Measurements from ENCODE around the gene CAMSAP1. TPM values are rescaled to one million over a fixed set of nuclear protein-coding genes. Genes with fewer than 3 reads are reported as not detected.

CAMSAP1 gene
- total RNA-seq, 2 experiments from 2014 or later, result 30.4 to 33.0 TPM

DNA sequence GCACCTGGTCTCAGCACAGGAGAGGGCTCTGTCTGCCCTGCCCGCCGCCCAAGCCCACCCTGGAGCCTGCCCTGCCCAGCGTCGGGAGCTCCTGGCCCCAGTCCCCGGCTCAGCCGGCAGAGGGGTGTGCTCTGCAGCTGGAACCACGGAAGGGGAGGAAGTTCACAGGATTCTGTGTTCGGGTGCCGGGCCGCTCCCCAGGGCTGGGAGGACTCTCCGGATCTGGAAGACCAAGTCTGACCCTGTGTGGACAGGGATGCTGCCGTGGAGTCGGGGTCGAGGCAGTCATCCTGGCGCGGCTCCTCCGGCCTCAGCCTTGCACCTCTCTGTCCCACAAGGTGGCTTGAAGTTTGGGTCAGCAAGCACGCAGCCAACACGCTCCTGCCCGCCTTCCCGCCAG lies 126.7 kb downstream of the CAMSAP1 start:
- no peaks in the 10 kb centered on the region for H3K9me2 ChIP-seq (ENCODE audit: insufficient read depth, low read length)
- DNase-seq (ENCODE audit: low spot score), result no peak
- H4K20me1 ChIP-seq (ENCODE audit: insufficient read depth, low read length), result no peaks in the 10 kb centered on the region
- POLR2A ChIA-PET, result interaction anchor here (0.7 kb wide), 1 partner anchor 539 kb away, joined by 3 read pairs; no protein-coding TSS in a partner anchor
- H3K36me3 ChIP-seq (ENCODE audit: insufficient read depth, low read length), result no peaks in the 10 kb centered on the region
- TF ChIP-seq EZH2phosphoT487 (IDR thresholded peaks at IDR 0.05; ENCODE audit: borderline replicate concordance, low read depth, low read length), result no peak
- TF ChIP-seq, protein P1, sequence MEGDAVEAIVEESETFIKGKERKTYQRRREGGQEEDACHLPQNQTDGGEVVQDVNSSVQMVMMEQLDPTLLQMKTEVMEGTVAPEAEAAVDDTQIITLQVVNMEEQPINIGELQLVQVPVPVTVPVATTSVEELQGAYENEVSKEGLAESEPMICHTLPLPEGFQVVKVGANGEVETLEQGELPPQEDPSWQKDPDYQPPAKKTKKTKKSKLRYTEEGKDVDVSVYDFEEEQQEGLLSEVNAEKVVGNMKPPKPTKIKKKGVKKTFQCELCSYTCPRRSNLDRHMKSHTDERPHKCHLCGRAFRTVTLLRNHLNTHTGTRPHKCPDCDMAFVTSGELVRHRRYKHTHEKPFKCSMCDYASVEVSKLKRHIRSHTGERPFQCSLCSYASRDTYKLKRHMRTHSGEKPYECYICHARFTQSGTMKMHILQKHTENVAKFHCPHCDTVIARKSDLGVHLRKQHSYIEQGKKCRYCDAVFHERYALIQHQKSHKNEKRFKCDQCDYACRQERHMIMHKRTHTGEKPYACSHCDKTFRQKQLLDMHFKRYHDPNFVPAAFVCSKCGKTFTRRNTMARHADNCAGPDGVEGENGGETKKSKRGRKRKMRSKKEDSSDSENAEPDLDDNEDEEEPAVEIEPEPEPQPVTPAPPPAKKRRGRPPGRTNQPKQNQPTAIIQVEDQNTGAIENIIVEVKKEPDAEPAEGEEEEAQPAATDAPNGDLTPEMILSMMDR (conservative IDR thresholded peaks at IDR 0.05; ENCODE audit: low read length), result no peak
- CTCF ChIA-PET (ENCODE audit: unreplicated experiment), result no interaction called here
- no peak overlapping the region for H3K4me2 ChIP-seq (ENCODE audit: low read length)
- H3K79me2 ChIP-seq (ENCODE audit: insufficient read depth, low read depth, low read length), result no peaks in the 10 kb centered on the region
- intact Hi-C loops (cut with micrococcal nuclease; ENCODE audit: unreplicated experiment), result no loop called here
- H3K4me3 ChIP-seq (ENCODE audit: low read depth, low read length, poor library complexity, severe bottlenecking), result no peak overlapping the region
- no peak overlapping the region for H2AFZ ChIP-seq (ENCODE audit: low read length)
- no peak overlapping the region for H3K27ac ChIP-seq (ENCODE audit: low read depth, low read length, poor library complexity, severe bottlenecking)
- H3K4me1 ChIP-seq (ENCODE audit: insufficient read depth, low read length, poor library complexity, severe bottlenecking), result no peaks in the 10 kb centered on the region
- no peaks in the 10 kb centered on the region for H3K9me3 ChIP-seq (ENCODE audit: low read length)
- BruUV-seq (replicated peaks), result no TSS peak

DNA sequence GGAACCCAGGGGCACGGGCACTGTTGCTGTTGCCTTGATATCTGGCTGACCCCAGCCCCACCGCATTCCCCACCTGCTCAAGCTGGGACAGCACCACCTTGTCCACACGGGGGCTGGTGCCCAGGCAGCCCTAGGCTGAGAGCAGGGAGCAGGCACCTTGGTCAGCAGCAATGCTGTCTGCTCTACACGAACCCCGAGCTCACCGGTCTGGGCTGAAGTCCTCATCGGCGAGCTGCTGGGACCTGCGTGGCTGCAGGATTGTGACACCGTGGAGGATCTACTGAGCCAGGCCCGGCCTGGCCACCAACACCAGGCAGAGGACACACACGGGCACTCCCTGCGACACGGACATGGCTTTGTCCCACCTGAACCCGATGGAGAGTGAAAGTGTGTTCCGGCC lies 127.3 kb downstream of the CAMSAP1 start:
- no peaks in the 10 kb centered on the region for H4K20me1 ChIP-seq (ENCODE audit: insufficient read depth, low read length)
- no peak overlapping the region for H3K27ac ChIP-seq (ENCODE audit: low read depth, low read length, poor library complexity, severe bottlenecking)
- H2AFZ ChIP-seq (ENCODE audit: low read length), result no peak overlapping the region
- H3K4me2 ChIP-seq (ENCODE audit: low read length), result no peak overlapping the region
- no TSS peak for BruUV-seq (replicated peaks)
- H3K9me3 ChIP-seq (ENCODE audit: low read length), result no peaks in the 10 kb centered on the region
- ChIA-PET POLR2A (no interaction called here), CTCF (ENCODE audit: unreplicated experiment) (no interaction called here)
- H3K4me3 ChIP-seq (ENCODE audit: low read depth, low read length, poor library complexity, severe bottlenecking), result no peak overlapping the region
- no peaks in the 10 kb centered on the region for H3K79me2 ChIP-seq (ENCODE audit: insufficient read depth, low read depth, low read length)
- no peak for DNase-seq (ENCODE audit: low spot score)
- H3K36me3 ChIP-seq (ENCODE audit: insufficient read depth, low read length), result no peaks in the 10 kb centered on the region
- H3K9me2 ChIP-seq (ENCODE audit: insufficient read depth, low read length), result no peaks in the 10 kb centered on the region
- no peaks in the 10 kb centered on the region for H3K4me1 ChIP-seq (ENCODE audit: insufficient read depth, low read length, poor library complexity, severe bottlenecking)
- TF ChIP-seq EZH2phosphoT487 (IDR thresholded peaks at IDR 0.05; ENCODE audit: borderline replicate concordance, low read depth, low read length), result no peak
- TF ChIP-seq, protein P1 (conservative IDR thresholded peaks at IDR 0.05; ENCODE audit: low read length), result no peak
- intact Hi-C loops (cut with micrococcal nuclease; ENCODE audit: unreplicated experiment), result no loop called here

DNA sequence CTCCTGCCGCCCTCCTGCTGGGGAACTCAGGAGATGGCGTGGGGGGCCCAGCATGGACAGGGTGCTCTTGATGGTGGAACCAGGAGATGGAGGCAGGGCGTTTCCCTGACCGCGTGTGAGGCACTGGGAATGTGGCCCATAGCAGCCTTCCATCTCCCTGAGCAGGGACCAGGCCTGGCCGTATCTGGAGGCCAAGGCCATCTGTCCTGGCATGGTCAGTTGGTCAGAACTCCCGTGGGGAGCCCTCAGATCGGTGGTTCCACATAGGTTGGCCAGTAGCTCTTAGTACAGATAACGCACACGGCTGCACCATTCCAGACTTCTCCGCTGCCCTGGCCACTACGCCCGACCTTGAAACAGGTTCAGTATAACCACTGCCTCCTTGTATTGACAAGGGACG lies 127.8 kb downstream of the CAMSAP1 start:
- TF ChIP-seq, protein P1 (conservative IDR thresholded peaks at IDR 0.05; ENCODE audit: low read length), result no peak
- no peak for TF ChIP-seq EZH2phosphoT487 (IDR thresholded peaks at IDR 0.05; ENCODE audit: borderline replicate concordance, low read depth, low read length)
- H3K4me2 ChIP-seq (ENCODE audit: low read length), result no peak overlapping the region
- no peaks in the 10 kb centered on the region for H3K9me2 ChIP-seq (ENCODE audit: insufficient read depth, low read length)
- intact Hi-C loops (cut with micrococcal nuclease; ENCODE audit: unreplicated experiment), result no loop called here
- no TSS peak for BruUV-seq (replicated peaks)
- no peak overlapping the region for H2AFZ ChIP-seq (ENCODE audit: low read length)
- H3K79me2 ChIP-seq (ENCODE audit: insufficient read depth, low read depth, low read length), result no peaks in the 10 kb centered on the region
- DNase-seq (ENCODE audit: low spot score), result no peak
- POLR2A ChIA-PET, result no interaction called here
- H4K20me1 ChIP-seq (ENCODE audit: insufficient read depth, low read length), result no peaks in the 10 kb centered on the region
- H3K4me3 ChIP-seq (ENCODE audit: low read depth, low read length, poor library complexity, severe bottlenecking), result no peak overlapping the region
- CTCF ChIA-PET (ENCODE audit: unreplicated experiment), result no interaction called here
- H3K9me3 ChIP-seq (ENCODE audit: low read length), result no peaks in the 10 kb centered on the region
- H3K36me3 ChIP-seq (ENCODE audit: insufficient read depth, low read length), result no peaks in the 10 kb centered on the region
- H3K27ac ChIP-seq (ENCODE audit: low read depth, low read length, poor library complexity, severe bottlenecking), result no peak overlapping the region
- H3K4me1 ChIP-seq (ENCODE audit: insufficient read depth, low read length, poor library complexity, severe bottlenecking), result no peaks in the 10 kb centered on the region

All from OCI-LY7 (cell line).